HG03520 (cell line): ENCODE results near the gene PHACTR3.

Experiments used
- ATAC-seq: cut with Tn5 transposase; IDR thresholded peaks from one replicate; pipeline ENCODE4 v1.9.1; 2021; ENCODE audit warnings: mild to moderate bottlenecking, moderate library complexity; ENCODE audit not compliant: unreplicated experiment

Gene PHACTR3

GRCh38 chr20:59785986-59786795 is 181.9 kb downstream of the PHACTR3 start:
- ATAC-seq, result no peak

DNA sequence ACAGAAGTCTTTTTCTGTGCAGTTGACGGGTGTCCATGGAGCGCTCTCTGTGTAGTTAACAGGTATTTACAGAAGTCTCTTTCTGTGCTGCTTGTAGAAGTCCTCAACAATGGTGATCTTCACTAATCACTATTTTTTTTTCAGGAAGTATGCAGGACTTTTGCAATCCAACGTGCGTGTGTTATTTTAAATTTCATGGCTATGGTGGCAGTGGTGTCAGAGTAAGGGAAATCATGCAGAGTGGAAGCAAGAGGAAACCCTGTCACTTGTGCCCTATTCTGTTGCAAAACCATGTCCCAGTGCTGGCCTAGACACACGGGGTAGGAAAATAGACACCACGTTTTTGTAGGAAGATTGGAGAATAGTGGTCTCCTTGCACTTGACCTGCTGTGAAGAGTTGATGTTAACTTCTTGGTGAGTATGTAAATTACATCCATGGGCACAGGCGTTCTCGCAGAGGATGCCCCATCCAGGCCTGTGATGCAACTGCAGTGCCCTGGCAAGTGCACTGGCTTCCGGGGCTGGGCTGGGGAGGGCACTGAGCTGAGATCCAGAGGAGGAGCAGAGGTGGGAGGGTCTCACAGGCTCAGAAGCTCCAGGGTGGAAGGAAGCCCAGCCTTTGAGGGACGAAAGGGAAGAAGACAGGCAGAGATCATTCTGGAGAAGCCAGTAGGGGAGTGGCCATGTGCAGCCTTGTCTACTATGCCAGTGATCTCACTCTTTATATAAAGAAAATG is 182.6 kb downstream of the PHACTR3 start:
- no peak for ATAC-seq

DNA sequence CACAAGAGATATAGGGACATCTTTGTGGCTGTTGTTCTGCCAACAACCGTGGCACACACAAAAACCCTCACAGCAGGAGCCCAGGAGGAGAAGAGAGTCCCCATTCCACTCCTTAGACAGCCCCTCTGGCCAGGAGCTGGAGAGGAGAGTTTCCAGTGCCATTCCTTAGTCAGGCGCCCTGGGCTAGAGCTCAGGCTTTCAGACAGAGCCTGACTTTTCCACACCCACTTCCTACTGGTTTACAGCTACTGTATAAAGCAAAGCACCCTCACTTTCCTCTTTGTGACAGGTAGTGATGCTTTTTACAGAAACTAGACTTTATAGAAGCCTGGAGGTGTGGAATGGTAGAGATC is 183.2 kb downstream of the PHACTR3 start:
- ATAC-seq, result no peak

DNA sequence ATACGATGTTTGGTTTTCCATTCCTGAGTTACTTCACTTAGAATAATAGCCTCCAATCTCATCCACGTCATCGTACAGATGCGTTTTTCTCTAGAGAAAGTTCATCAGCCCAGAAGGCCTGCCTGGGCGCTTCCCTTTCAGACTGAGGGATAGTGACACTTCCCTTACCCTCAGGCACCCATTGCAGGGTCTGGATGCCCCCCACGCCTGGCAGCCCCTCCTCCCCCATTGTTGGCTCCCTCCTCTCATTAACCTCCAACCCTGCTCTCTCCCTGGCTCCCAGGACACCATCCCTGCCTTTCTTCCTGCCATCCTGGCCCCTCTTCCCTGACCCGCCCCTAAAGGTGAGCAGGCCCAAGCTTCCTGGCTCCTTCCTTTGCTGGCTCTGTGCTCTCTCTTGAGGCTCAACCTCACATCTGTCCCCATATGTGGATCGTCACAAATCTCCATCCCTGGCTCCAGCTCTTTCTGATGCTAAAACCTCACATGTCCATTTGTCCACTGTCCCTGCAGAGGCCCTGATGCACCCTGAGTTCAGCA is 183.9 kb downstream of the PHACTR3 start:
- no peak for ATAC-seq

DNA sequence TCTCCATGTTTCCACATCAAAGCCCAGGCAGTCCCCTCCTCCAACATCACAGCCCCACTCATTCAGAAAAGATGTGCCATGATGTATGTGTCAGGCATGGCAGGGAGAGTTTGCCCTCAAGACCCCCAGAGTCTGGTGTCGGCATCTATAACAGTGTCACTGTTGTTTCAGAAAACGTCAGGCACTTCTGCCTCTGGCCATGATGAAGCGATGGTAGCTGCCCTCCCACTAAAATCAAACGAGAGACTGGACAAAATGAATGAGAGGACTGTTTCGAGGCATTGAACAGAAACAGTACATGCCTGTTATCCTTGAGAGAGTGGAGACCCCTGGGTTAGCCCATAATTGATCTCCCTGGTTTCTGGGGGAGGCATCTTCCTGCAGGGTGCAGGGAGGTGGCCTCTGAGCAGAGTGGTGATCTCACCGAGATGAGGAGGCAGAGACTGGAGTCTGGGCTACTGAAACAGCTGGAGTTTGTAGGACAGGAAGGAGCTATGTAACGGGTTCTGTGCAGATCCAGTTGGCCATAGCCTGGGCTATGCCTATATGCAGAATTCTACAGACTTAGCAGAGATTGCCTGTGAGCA is 184.6 kb downstream of the PHACTR3 start:
- ATAC-seq, result no peak

- ATAC-seq, result no peak
Observed at GRCh38 chr20:59789686-59790085, 185.3 kb downstream of the PHACTR3 start.

- no peak for ATAC-seq
Observed at GRCh38 chr20:59790346-59790745, 186.0 kb downstream of the PHACTR3 start.

DNA sequence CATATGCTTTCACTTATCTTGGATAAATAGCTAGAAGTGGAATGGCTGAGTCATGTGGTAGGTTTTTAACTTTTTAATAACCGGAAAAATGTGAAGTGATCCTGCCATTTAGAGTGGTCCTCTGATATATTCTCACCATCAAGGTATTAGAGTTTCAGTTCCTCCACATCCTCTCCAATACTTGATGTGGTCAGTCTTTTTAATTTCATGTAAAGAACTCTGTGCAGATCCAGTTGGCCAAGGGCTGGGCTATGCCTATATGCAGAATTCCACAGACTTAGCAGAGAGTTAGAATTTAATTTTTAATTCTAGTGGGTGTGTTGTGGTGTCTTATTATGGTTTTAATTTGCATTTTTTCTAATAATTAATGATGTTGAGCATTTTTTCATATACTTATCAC is 188.0 kb downstream of the PHACTR3 start:
- ATAC-seq, result no peak

- no peak for ATAC-seq
Observed at GRCh38 chr20:59794555-59794954, 190.2 kb downstream of the PHACTR3 start.

DNA sequence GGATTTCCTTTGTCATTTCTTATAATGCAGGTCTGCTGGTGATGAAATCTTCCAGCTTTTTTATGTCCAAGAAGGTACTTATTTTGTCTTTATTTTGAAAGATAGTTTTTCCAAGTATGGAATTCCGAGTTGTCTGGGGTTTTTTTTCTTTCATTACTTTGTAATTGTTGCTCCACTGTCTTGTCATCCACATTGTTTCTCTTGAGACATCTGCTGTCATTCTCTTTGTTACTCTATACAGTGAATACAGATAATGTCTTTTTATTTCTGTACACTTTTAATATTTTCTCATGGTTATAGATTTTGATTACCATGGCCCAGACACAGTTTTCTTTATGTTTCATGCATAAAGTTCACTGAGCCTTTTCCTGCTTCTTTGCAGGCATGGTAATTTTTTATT is 196.0 kb downstream of the PHACTR3 start:
- ATAC-seq, result no peak

GRCh38 chr20:59802018-59802417 is 197.7 kb downstream of the PHACTR3 start:
- ATAC-seq, result no peak

DNA sequence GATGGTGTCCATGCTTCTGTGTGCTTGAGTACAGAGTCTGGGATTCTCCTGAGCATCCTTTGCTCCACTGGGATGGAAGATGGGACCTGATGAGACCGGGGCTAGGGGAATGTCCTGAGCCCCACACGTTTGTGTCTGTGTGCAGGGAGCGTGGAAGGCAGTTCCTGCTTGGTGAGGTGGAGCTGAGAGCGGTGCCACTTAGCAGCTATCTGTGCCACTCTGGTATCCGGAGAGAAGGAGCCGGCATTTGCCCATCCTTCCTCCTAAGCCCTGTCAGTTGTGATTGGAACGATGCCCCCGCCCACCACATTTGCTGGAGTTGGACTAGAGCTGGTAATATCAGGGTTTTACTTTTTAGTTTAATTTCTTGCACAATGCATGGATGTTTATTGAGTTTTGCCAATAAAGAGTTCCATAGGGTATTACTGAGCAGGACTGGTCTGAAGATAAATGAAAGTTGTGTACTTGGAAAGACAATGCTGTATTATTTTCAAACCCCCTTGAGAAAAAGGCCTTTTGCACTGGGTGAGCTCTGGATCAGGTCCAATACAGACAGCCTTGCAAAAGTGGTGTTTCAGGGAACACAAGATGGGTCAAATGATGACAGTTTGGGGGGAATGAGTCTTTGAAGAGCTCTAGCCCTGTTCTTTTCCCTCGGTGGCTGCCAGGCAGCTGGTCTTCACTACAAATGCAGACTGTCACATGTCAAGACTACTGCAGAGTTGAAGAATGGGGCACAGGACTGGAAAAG is 198.3 kb downstream of the PHACTR3 start:
- ATAC-seq, result no peak

DNA sequence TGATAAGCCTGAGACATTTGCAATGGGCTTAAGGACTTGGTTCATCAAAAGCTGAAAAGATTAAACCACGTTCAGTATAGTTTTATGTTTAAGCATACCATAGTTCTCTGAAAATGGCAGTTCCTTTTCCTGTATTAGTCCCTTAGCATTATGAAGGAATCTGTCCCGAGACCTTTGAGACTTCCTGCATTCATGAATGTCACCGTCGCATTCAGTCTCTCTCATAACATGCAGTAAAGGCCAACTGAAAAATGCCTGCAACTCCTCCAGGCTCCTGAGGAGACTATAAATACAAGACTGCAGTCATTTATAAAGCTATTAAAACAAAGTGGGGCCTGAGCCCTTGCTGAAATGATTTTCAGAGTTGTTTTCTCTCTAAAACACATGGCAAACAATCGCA is 200.0 kb downstream of the PHACTR3 start:
- no peak for ATAC-seq

GRCh38 chr20:59804871-59805665 is 200.7 kb downstream of the PHACTR3 start:
- ATAC-seq, result no peak

GRCh38 chr20:59805786-59806577 is 201.6 kb downstream of the PHACTR3 start:
- ATAC-seq, result no peak

GRCh38 chr20:59806578-59806975 is 202.2 kb downstream of the PHACTR3 start:
- ATAC-seq, result no peak

DNA sequence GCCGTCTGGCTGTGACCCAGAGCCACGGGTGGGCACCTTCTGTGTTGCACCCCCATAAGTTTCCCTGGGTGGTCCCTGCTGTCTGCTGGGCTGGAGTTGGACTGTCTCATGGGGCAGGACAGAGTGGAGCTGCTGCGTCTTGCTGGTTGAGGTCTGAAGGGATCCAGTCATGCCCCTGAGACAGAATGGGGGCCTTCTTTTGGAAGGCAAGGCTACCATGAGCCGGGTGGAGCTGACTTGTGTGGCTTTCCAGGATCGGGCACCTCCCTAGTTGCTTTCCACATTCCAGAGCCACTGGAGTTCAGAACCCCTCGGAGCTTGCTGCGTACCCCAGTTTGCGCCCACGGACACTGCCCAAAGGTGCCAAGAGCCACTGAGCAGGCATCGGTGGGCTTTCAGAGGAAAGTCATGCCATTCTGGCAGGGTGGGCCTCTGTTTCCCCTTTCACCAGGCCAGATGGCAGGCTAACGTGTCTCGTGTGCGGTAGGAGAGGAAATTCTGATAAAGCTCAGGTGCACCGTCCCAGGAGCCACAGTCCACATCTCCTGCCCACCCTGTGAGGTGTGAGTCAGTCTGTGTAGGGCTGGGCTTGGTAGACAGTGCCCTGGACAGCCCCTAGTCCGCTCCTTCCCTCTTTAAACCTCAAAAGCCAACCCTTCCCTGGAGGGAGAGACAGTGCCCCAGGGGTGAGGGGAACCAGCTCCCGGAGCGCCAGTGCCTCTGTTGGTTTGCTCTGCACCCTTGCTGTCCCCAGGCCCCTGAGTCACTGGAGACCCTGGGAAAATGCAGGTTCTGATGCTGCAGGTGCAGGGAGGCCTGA is 203.8 kb downstream of the PHACTR3 start:
- no peak for ATAC-seq

GRCh38 chr20:59808729-59809381 is 204.5 kb downstream of the PHACTR3 start:
- ATAC-seq, result no peak
